Skeletal muscle satellite cell (primary cell): ENCODE measurements around the gene PFDN5.
"Not testable (repeated sequence)": the region's sequence is repeated elsewhere in the genome, so short reads cannot be mapped to it uniquely, and the experiment has no call there.

Experiments
- H3K27me3 ChIP-seq: 2 replicates; pipeline ENCODE4 v1.7.0; 2013; ENCODE audit warnings: low read length; ENCODE audit not compliant: control insufficient read depth, insufficient read depth
- H3K36me3 ChIP-seq: 2 replicates; pipeline ENCODE4 v1.7.0; 2013; ENCODE audit warnings: mild to moderate bottlenecking, control low read depth, low read length; ENCODE audit not compliant: insufficient read depth
- H3K4me1 ChIP-seq: 2 replicates; pipeline ENCODE4 v1.7.0; 2013; ENCODE audit warnings: low read length; ENCODE audit not compliant: control insufficient read depth, insufficient read depth
- H3K4me2 ChIP-seq: 2 replicates; pipeline ENCODE4 v1.7.0; 2013; ENCODE audit warnings: mild to moderate bottlenecking, low read length
- H3K4me3 ChIP-seq: 2 replicates; pipeline ENCODE4 v1.7.0; 2013; ENCODE audit warnings: low read length
- H3K9ac ChIP-seq: 2 replicates; pipeline ENCODE4 v1.7.0; 2013; ENCODE audit warnings: mild to moderate bottlenecking, low read depth, low read length, moderate library complexity
- H3K9me3 ChIP-seq: replicated peaks from 2 replicates; pipeline ENCODE4 v1.7.0; 2013; ENCODE audit warnings: mild to moderate bottlenecking, control low read depth, low read length

PFDN5 gene

GRCh38 chr12:53290661-53291060 lies 4.7 kb upstream of the PFDN5 start:
- Histone ChIP-seq H3K4me2 (peak overlapping the region; percentile 32), H3K27me3 (no peaks in the 10 kb centered on the region), H3K9me3 (no peaks in the 10 kb centered on the region), H3K4me1 (peaks cover 39% of the 10 kb centered on the region), H3K36me3 (peaks cover 14% of the 10 kb centered on the region), H3K4me3 (no peak overlapping the region), H3K9ac (peak overlapping the region; percentile 27)

- H3K9ac ChIP-seq: no peak overlapping the region
- no peaks in the 10 kb centered on the region for H3K9me3 ChIP-seq
- no peaks in the 10 kb centered on the region for H3K27me3 ChIP-seq
- H3K36me3 ChIP-seq: peaks cover 14% of the 10 kb centered on the region
- H3K4me3 ChIP-seq: no peak overlapping the region
- H3K4me2 ChIP-seq: no peak overlapping the region
- H3K4me1 ChIP-seq: peaks cover 53% of the 10 kb centered on the region
These were observed 2.9 kb upstream of the PFDN5 start for GRCh38 chr12:53292426-53292825.

- Histone ChIP-seq H3K9me3 (no peaks in the 10 kb centered on the region), H3K36me3 (peaks cover 10% of the 10 kb centered on the region), H3K27me3 (no peaks in the 10 kb centered on the region), H3K4me1 (peaks cover 49% of the 10 kb centered on the region), H3K4me2 (peak overlapping the region; percentile 88), H3K9ac (peak overlapping the region; percentile 96), H3K4me3 (peak overlapping the region; percentile 77)
These were observed 513 bp downstream of the PFDN5 start for GRCh38 chr12:53295891-53296219.

GRCh38 chr12:53297106-53297505 lies 1.8 kb downstream of the PFDN5 start:
- Histone ChIP-seq H3K9ac (peak overlapping the region; percentile 96), H3K4me3 (peak overlapping the region; percentile 77)
- not testable (repeated sequence) for H3K36me3 ChIP-seq

GRCh38 chr12:53298164-53298563 lies 2.8 kb downstream of the PFDN5 start:
- Histone ChIP-seq H3K36me3 (peaks cover 16% of the 10 kb centered on the region), H3K4me3 (peak overlapping the region; percentile 34), H3K4me1 (peaks cover 59% of the 10 kb centered on the region), H3K27me3 (no peaks in the 10 kb centered on the region), H3K4me2 (peak overlapping the region; percentile 99), H3K9ac (peak overlapping the region; percentile 96), H3K9me3 (no peaks in the 10 kb centered on the region)

More at GRCh38 chr12:53297106-53297505, 1.8 kb downstream of the PFDN5 start:
- Histone ChIP-seq H3K4me2 (peak overlapping the region; percentile 88), H3K4me1 (peaks cover 53% of the 10 kb centered on the region)
- H3K27me3 ChIP-seq, H3K9me3 ChIP-seq: not testable (repeated sequence)

GRCh38 chr12:53299101-53299453 lies 3.7 kb downstream of the PFDN5 start:
- Histone ChIP-seq H3K36me3 (peaks cover 12% of the 10 kb centered on the region), H3K4me2 (peak overlapping the region; percentile 99), H3K4me1 (peaks cover 59% of the 10 kb centered on the region), H3K9ac (peak overlapping the region; percentile 96), H3K4me3 (peak overlapping the region; percentile 89), H3K27me3 (no peaks in the 10 kb centered on the region), H3K9me3 (no peaks in the 10 kb centered on the region)

- Histone ChIP-seq H3K9ac (peak within 1 kb of the TSS; percentile 96), H3K27me3 (no peaks in the 10 kb centered on the region), H3K4me3 (peak within 1 kb of the TSS; percentile 89), H3K4me1 (peaks cover 59% of the 10 kb centered on the region), H3K36me3 (peaks cover 12% of the 10 kb centered on the region), H3K9me3 (no peaks in the 10 kb centered on the region), H3K4me2 (peak within 1 kb of the TSS; percentile 99)
These were observed 4.3 kb downstream of the PFDN5 start, which contains the start of gene MYG1 for GRCh38 chr12:53299454-53300180. MYG1 (plus strand) TSS chr12:53299695; CDS start chr12:53299738, 43 bp downstream.

- Histone ChIP-seq H3K4me1 (peaks cover 54% of the 10 kb centered on the region), H3K4me2 (peak overlapping the region; percentile 99), H3K27me3 (no peaks in the 10 kb centered on the region), H3K9me3 (no peaks in the 10 kb centered on the region), H3K9ac (peak overlapping the region; percentile 96), H3K4me3 (peak overlapping the region; percentile 89), H3K36me3 (peaks cover 13% of the 10 kb centered on the region)
These were observed 4.8 kb downstream of the PFDN5 start for GRCh38 chr12:53300187-53300586.

GRCh38 chr12:53302903-53303302 lies 7.6 kb downstream of the PFDN5 start:
- Histone ChIP-seq H3K36me3 (peaks cover 39% of the 10 kb centered on the region), H3K9me3 (no peaks in the 10 kb centered on the region), H3K4me3 (no peak overlapping the region), H3K9ac (no peak overlapping the region), H3K4me1 (peaks cover 35% of the 10 kb centered on the region), H3K27me3 (no peaks in the 10 kb centered on the region), H3K4me2 (peak overlapping the region; percentile 29)

GRCh38 chr12:53306826-53307225 lies 11.5 kb downstream of the PFDN5 start:
- no peak overlapping the region for H3K4me3 ChIP-seq
- no peaks in the 10 kb centered on the region for H3K27me3 ChIP-seq
- no peaks in the 10 kb centered on the region for H3K9me3 ChIP-seq
- H3K4me1 ChIP-seq: peaks cover 6% of the 10 kb centered on the region
- H3K4me2 ChIP-seq: no peak overlapping the region
- no peak overlapping the region for H3K9ac ChIP-seq
- peaks cover 56% of the 10 kb centered on the region for H3K36me3 ChIP-seq

GRCh38 chr12:53308276-53308675 lies 12.9 kb downstream of the PFDN5 start:
- Histone ChIP-seq H3K4me2 (no peak overlapping the region), H3K27me3 (no peaks in the 10 kb centered on the region), H3K9ac (no peak overlapping the region), H3K9me3 (no peaks in the 10 kb centered on the region), H3K36me3 (peaks cover 44% of the 10 kb centered on the region), H3K4me3 (no peak overlapping the region), H3K4me1 (no peaks in the 10 kb centered on the region)

GRCh38 chr12:53313996-53314395 lies 18.7 kb downstream of the PFDN5 start:
- H3K4me3 ChIP-seq: no peak overlapping the region
- H3K9ac ChIP-seq: no peak overlapping the region
- no peaks in the 10 kb centered on the region for H3K4me1 ChIP-seq
- H3K9me3 ChIP-seq: no peaks in the 10 kb centered on the region
- H3K4me2 ChIP-seq: no peak overlapping the region
- H3K36me3 ChIP-seq: peaks cover 29% of the 10 kb centered on the region
- H3K27me3 ChIP-seq: no peaks in the 10 kb centered on the region
